ENCODE results near the gene TFAP2C. TPM values are rescaled to one million over a fixed set of nuclear protein-coding genes. Genes with fewer than 3 reads are reported as not detected.

TFAP2C gene
- total RNA-seq, 1 experiment from 2014 or later, result 37.6 TPM

- CTCF ChIA-PET, result interaction anchor here (0.5 to 0.9 kb wide), 2 partner anchors 23 to 1925 kb away, joined by 3 read pairs; no protein-coding TSS in a partner anchor
- no TSS peak for BruUV-seq (replicated peaks)
- H3K4me1 ChIP-seq (ENCODE audit: insufficient read depth, low read length), result peaks cover 38% of the 10 kb centered on the region
- peak overlapping the region; percentile 79 for H3K4me2 ChIP-seq (ENCODE audit: low read length)
- peaks cover 13% of the 10 kb centered on the region for H3F3A ChIP-seq (ENCODE audit: low read length, unreplicated experiment)
- peak overlapping the region; percentile 29; the same call in 1 of the 2 replicates for H3K4me3 ChIP-seq (ENCODE audit: low read length)
- TF ChIP-seq EZH2phosphoT487 (IDR thresholded peaks at IDR 0.05; ENCODE audit: borderline replicate concordance, low read length), result no peak
- no peak for TF ChIP-seq EZH2 (IDR thresholded peaks at IDR 0.05; ENCODE audit: low read length, unreplicated experiment)
- no peak for TF ChIP-seq CTCF (conservative IDR thresholded peaks at IDR 0.05; ENCODE audit: low read depth, low read length)
- no peaks in the 10 kb centered on the region for H3K36me3 ChIP-seq (ENCODE audit: low read depth, low read length)
- H3K27me3 ChIP-seq (ENCODE audit: low read length), result no peaks in the 10 kb centered on the region
- H3K27ac ChIP-seq (ENCODE audit: low read length), result peak overlapping the region; percentile 87
- no peak overlapping the region for H3K9ac ChIP-seq (ENCODE audit: low read length)
- no peaks in the 10 kb centered on the region for H3K9me3 ChIP-seq (ENCODE audit: low read length)
- DNase-seq (peak; percentile 65), ATAC-seq (peak; percentile 16)
- H4K20me1 ChIP-seq (ENCODE audit: low read length), result no peaks in the 10 kb centered on the region
- no peaks in the 10 kb centered on the region for H3K9me2 ChIP-seq (replicated peaks; ENCODE audit: low read length)
- H2AFZ ChIP-seq (ENCODE audit: low read length), result no peak overlapping the region
- intact Hi-C loops (cut with micrococcal nuclease), result no loop called here
- H3K79me2 ChIP-seq (ENCODE audit: low read length), result no peaks in the 10 kb centered on the region
- POLR2A ChIA-PET (ENCODE audit: unreplicated experiment), result interaction anchor here (1.0 kb wide), 1 partner anchor 30 kb away, joined by 3 read pairs; no protein-coding TSS in a partner anchor
Measured at GRCh38 chr20:56607061-56607704, 21.9 kb upstream of the TFAP2C start.

GRCh38 chr20:56608376-56608775, 20.7 kb upstream of the TFAP2C start:
- H3K4me2 ChIP-seq (ENCODE audit: low read length), result no peak overlapping the region
- H2AFZ ChIP-seq (ENCODE audit: low read length), result no peak overlapping the region
- peaks cover 13% of the 10 kb centered on the region for H3F3A ChIP-seq (ENCODE audit: low read length, unreplicated experiment)
- no peak for ATAC-seq
- no TSS peak for BruUV-seq (replicated peaks)
- no peaks in the 10 kb centered on the region for H3K79me2 ChIP-seq (ENCODE audit: low read length)
- ChIA-PET CTCF (interaction anchor here (0.6 kb wide), 1 partner anchor 42 kb away, joined by 7 read pairs; no protein-coding TSS in a partner anchor), POLR2A (ENCODE audit: unreplicated experiment) (no interaction called here)
- intact Hi-C loops (cut with micrococcal nuclease), result no loop called here
- H4K20me1 ChIP-seq (ENCODE audit: low read length), result no peaks in the 10 kb centered on the region
- no peak overlapping the region for H3K27ac ChIP-seq (ENCODE audit: low read length)
- H3K9me2 ChIP-seq (replicated peaks; ENCODE audit: low read length), result no peaks in the 10 kb centered on the region
- H3K9ac ChIP-seq (ENCODE audit: low read length), result no peak overlapping the region
- H3K4me1 ChIP-seq (ENCODE audit: insufficient read depth, low read length), result peaks cover 38% of the 10 kb centered on the region
- TF ChIP-seq EZH2 (IDR thresholded peaks at IDR 0.05; ENCODE audit: low read length, unreplicated experiment) (no peak), CTCF (conservative IDR thresholded peaks at IDR 0.05; ENCODE audit: low read depth, low read length) (no peak), EZH2phosphoT487 (IDR thresholded peaks at IDR 0.05; ENCODE audit: borderline replicate concordance, low read length) (no peak)
- no peaks in the 10 kb centered on the region for H3K9me3 ChIP-seq (ENCODE audit: low read length)
- H3K4me3 ChIP-seq (ENCODE audit: low read length), result no peak overlapping the region
- H3K36me3 ChIP-seq (ENCODE audit: low read depth, low read length), result no peaks in the 10 kb centered on the region
- no peak for DNase-seq
- H3K27me3 ChIP-seq (ENCODE audit: low read length), result no peaks in the 10 kb centered on the region

- ChIA-PET POLR2A (ENCODE audit: unreplicated experiment) (no interaction called here), CTCF (no interaction called here)
- peaks cover 38% of the 10 kb centered on the region for H3K4me1 ChIP-seq (ENCODE audit: insufficient read depth, low read length)
Measured at GRCh38 chr20:56609321-56609720, 19.8 kb upstream of the TFAP2C start.

More at GRCh38 chr20:56609321-56609720, 19.8 kb upstream of the TFAP2C start:
- H3K79me2 ChIP-seq (ENCODE audit: low read length), result no peaks in the 10 kb centered on the region
- no peak overlapping the region for H3K9ac ChIP-seq (ENCODE audit: low read length)
- H3K4me2 ChIP-seq (ENCODE audit: low read length), result no peak overlapping the region
- no TSS peak for BruUV-seq (replicated peaks)
- no peak overlapping the region for H2AFZ ChIP-seq (ENCODE audit: low read length)
- no peaks in the 10 kb centered on the region for H3K9me3 ChIP-seq (ENCODE audit: low read length)
- intact Hi-C loops (cut with micrococcal nuclease), result no loop called here
- H3K27ac ChIP-seq (ENCODE audit: low read length), result no peak overlapping the region
- no peaks in the 10 kb centered on the region for H4K20me1 ChIP-seq (ENCODE audit: low read length)
- H3K36me3 ChIP-seq (ENCODE audit: low read depth, low read length), result no peaks in the 10 kb centered on the region
- no peak for DNase-seq
- no peaks in the 10 kb centered on the region for H3K27me3 ChIP-seq (ENCODE audit: low read length)
- no peak for ATAC-seq
- peaks cover 13% of the 10 kb centered on the region for H3F3A ChIP-seq (ENCODE audit: low read length, unreplicated experiment)
- H3K4me3 ChIP-seq (ENCODE audit: low read length), result no peak overlapping the region
- H3K9me2 ChIP-seq (replicated peaks; ENCODE audit: low read length), result no peaks in the 10 kb centered on the region
- no peak for TF ChIP-seq EZH2 (IDR thresholded peaks at IDR 0.05; ENCODE audit: low read length, unreplicated experiment)
- TF ChIP-seq CTCF (conservative IDR thresholded peaks at IDR 0.05; ENCODE audit: low read depth, low read length), result no peak
- TF ChIP-seq EZH2phosphoT487 (IDR thresholded peaks at IDR 0.05; ENCODE audit: borderline replicate concordance, low read length), result no peak

All from PC-3 (cell line).